H1 (cell line): ENCODE measurements around the gene DHPS. TPM values are rescaled to one million over a fixed set of nuclear protein-coding genes. Genes with fewer than 3 reads are reported as not detected.

ENCODE experiments used
- CTCF ChIA-PET: fragments of 300-600 bp; sonication (Branson Sonifier 250); formaldehyde crosslinking; loops from one replicate; lab custom pipeline; 2021; ENCODE audit not compliant: partially characterized antibody; lab: Charles Lee
- POLR2A ChIA-PET: fragments of 300-600 bp; sonication (Branson Sonifier 250); formaldehyde crosslinking; loops from one replicate; lab custom pipeline; 2021; ENCODE audit warnings: inconsistent platforms; ENCODE audit not compliant: partially characterized antibody; lab: Charles Lee
- DNase-seq, 2 experiments: peaks; one replicate each; pipeline versions ENCODE4 v3.0.0 to v3.0.0-alpha.2; 2010 to 2022; ENCODE audit warnings: low spot score in 2 of 2, low read depth in 1 of 2, mixed read lengths in 1 of 2
- FAIRE-seq: peaks from 2 replicates; lab custom pipeline; 2011; peaks lifted over from hg19 to GRCh38; lab: Jason Lieb, UNC
- H2AFZ ChIP-seq: 2 replicates; pipeline ENCODE4 v1.8.1; 2012; ENCODE audit warnings: low read length, inconsistent platforms
- H2AK5ac ChIP-seq: 2 replicates; pipeline ENCODE4 v1.6.1; 2013; ENCODE audit warnings: low read depth, low read length
- H2BK120ac ChIP-seq: replicated peaks from 2 replicates; pipeline ENCODE3; 2013; ENCODE audit warnings: low read depth, low read length, inconsistent platforms
- H2BK12ac ChIP-seq: 2 replicates; pipeline ENCODE4 v1.6.1; 2013; ENCODE audit warnings: low read depth, low read length
- H2BK15ac ChIP-seq: 2 replicates; pipeline ENCODE4 v1.6.1; 2013; ENCODE audit warnings: low read length
- H2BK20ac ChIP-seq: 2 replicates; pipeline ENCODE4 v1.6.1; 2013; ENCODE audit warnings: low read length
- H2BK5ac ChIP-seq: 2 replicates; pipeline ENCODE4 v1.6.1; 2013; ENCODE audit warnings: low read depth, low read length
- H3K14ac ChIP-seq: 2 replicates; pipeline ENCODE4 v1.6.1; 2013; ENCODE audit warnings: inconsistent platforms; ENCODE audit not compliant: insufficient read length
- H3K18ac ChIP-seq: 2 replicates; pipeline ENCODE4 v1.6.1; 2013; ENCODE audit warnings: low read length; ENCODE audit errors: extremely low read depth
- H3K23ac ChIP-seq: 2 replicates; pipeline ENCODE4 v1.6.1; 2013; ENCODE audit warnings: inconsistent platforms; ENCODE audit not compliant: insufficient read length
- H3K23me2 ChIP-seq: 2 replicates; pipeline ENCODE4 v1.6.1; 2013; ENCODE audit warnings: low read depth, low read length
- H3K27ac ChIP-seq: 2 replicates; pipeline ENCODE4 v1.6.1; 2011; ENCODE audit warnings: low read depth, low read length, inconsistent platforms
- H3K27me3 ChIP-seq, 4 experiments: replicated peaks in 1 of 4; 1 replicate in 1 of 4; 2 replicates in 3 of 4; pipeline versions ENCODE4 v1.6.1 to v1.8.1; 2011 to 2013; ENCODE audit warnings: low read length in 3 of 4, mild to moderate bottlenecking in 3 of 4, inconsistent platforms in 2 of 4, mixed read lengths in 2 of 4, moderate library complexity in 1 of 4; ENCODE audit not compliant: control insufficient read depth in 3 of 4, insufficient read depth in 3 of 4; ENCODE audit errors: extremely low read depth in 1 of 4
- H3K36me3 ChIP-seq, 4 experiments: 2 replicates each; pipeline versions ENCODE4 v1.6.1 to v1.8.1; 2011 to 2013; ENCODE audit warnings: mild to moderate bottlenecking in 4 of 4, low read length in 3 of 4, moderate library complexity in 2 of 4, control low read depth in 1 of 4, inconsistent platforms in 1 of 4; ENCODE audit not compliant: insufficient read depth in 4 of 4, control insufficient read depth in 2 of 4
- H3K4ac ChIP-seq: replicated peaks from 2 replicates; pipeline ENCODE3; 2013; ENCODE audit warnings: low read length, low read depth, mixed read lengths, inconsistent platforms; ENCODE audit not compliant: insufficient read length
- H3K4me1 ChIP-seq, 4 experiments: replicated peaks in 1 of 4; 1 replicate in 1 of 4; 2 replicates in 3 of 4; pipeline versions ENCODE4 v1.6.1 to v1.8.1; 2011 to 2013; ENCODE audit warnings: low read length in 3 of 4, inconsistent platforms in 2 of 4, mixed read lengths in 1 of 4; ENCODE audit not compliant: insufficient read depth in 4 of 4, control insufficient read depth in 3 of 4
- H3K4me2 ChIP-seq, 2 experiments: 2 replicates each; pipeline versions ENCODE4 v1.6.1 to v1.8.1; 2011 to 2013; ENCODE audit warnings: low read depth in 2 of 2, low read length in 2 of 2, control low read depth in 1 of 2, inconsistent platforms in 1 of 2, mild to moderate bottlenecking in 1 of 2; ENCODE audit not compliant: insufficient read depth in 1 of 2
- H3K4me3 ChIP-seq, 4 experiments: fragments of 200-600, 300-600 bp in 1 of 4; sonication (generic), shearing (Covaris generic), sonication (Bioruptor Twin) in 1 of 4; 2 replicates each; pipeline versions ENCODE4 v1.5.1 to v1.8.1; 2011 to 2016; ENCODE audit warnings: low read length in 4 of 4, low read depth in 3 of 4, control low read depth in 2 of 4, inconsistent platforms in 2 of 4, mild to moderate bottlenecking in 2 of 4, mixed read lengths in 1 of 4, moderate library complexity in 1 of 4; ENCODE audit not compliant: insufficient read depth in 2 of 4; ENCODE audit errors: extremely low read depth in 1 of 4
- H3K56ac ChIP-seq: replicated peaks from 2 replicates; pipeline ENCODE3; 2013; ENCODE audit warnings: low read depth, mild to moderate bottlenecking, mixed read lengths, low read length, inconsistent platforms; ENCODE audit not compliant: insufficient read length
- H3K79me1 ChIP-seq: 2 replicates; pipeline ENCODE4 v1.6.1; 2013; ENCODE audit warnings: low read depth, low read length, control low read depth
- H3K79me2 ChIP-seq, 2 experiments: 2 replicates each; pipeline versions ENCODE4 v1.6.1 to v1.8.1; 2012 to 2013; ENCODE audit warnings: low read length in 2 of 2, mild to moderate bottlenecking in 2 of 2, inconsistent platforms in 1 of 2; ENCODE audit not compliant: insufficient read depth in 2 of 2, control insufficient read depth in 1 of 2
- H3K9ac ChIP-seq, 4 experiments: replicated peaks in 1 of 4; 1 replicate in 1 of 4; 2 replicates in 3 of 4; pipeline versions ENCODE4 v1.6.1 to v1.8.1; 2011 to 2013; ENCODE audit warnings: low read depth in 3 of 4, low read length in 3 of 4, control low read depth in 2 of 4, mild to moderate bottlenecking in 2 of 4, moderate library complexity in 2 of 4, inconsistent platforms in 1 of 4; ENCODE audit errors: extremely low read depth in 1 of 4
- H3K9me3 ChIP-seq, 2 experiments: 2 replicates each; pipeline versions ENCODE4 v1.6.1 to v1.8.1; 2012 to 2013; ENCODE audit warnings: mild to moderate bottlenecking in 2 of 2, moderate library complexity in 2 of 2, control low read depth in 1 of 2, inconsistent platforms in 1 of 2, low read depth in 1 of 2, low read length in 1 of 2, mixed read lengths in 1 of 2; ENCODE audit not compliant: insufficient read depth in 2 of 2
- H4K20me1 ChIP-seq, 2 experiments: replicated peaks in 1 of 2; 2 replicates each; pipeline versions ENCODE3 to v1.8.1; 2011 to 2013; ENCODE audit warnings: inconsistent platforms in 2 of 2, low read length in 2 of 2, mild to moderate bottlenecking in 1 of 2; ENCODE audit not compliant: insufficient read depth in 2 of 2, control insufficient read depth in 1 of 2
- H4K5ac ChIP-seq: 2 replicates; pipeline ENCODE4 v1.6.1; 2013; ENCODE audit warnings: low read length, low read depth, mixed read lengths, inconsistent platforms; ENCODE audit not compliant: insufficient read length
- H4K8ac ChIP-seq: 2 replicates; pipeline ENCODE4 v1.8.0; 2013; ENCODE audit warnings: mild to moderate bottlenecking, moderate library complexity, low read length, inconsistent platforms; ENCODE audit not compliant: insufficient read depth; ENCODE audit errors: extremely low read depth
- H4K91ac ChIP-seq: replicated peaks from 2 replicates; pipeline ENCODE3; 2013; ENCODE audit warnings: low read length, mixed read lengths, inconsistent platforms; ENCODE audit not compliant: insufficient read length
- BRCA1 ChIP-seq: IDR thresholded peaks from 2 replicates; pipeline ENCODE4 v1.6.1; 2012; ENCODE audit warnings: low read depth, low read length, improper control_type of control experiment
- KDM4A ChIP-seq: IDR thresholded peaks from one replicate; pipeline ENCODE4 v1.7.1; 2012; ENCODE audit warnings: low read depth, mild to moderate bottlenecking, moderate library complexity, low read length, inconsistent platforms; ENCODE audit not compliant: severe bottlenecking
- POU5F1 ChIP-seq: IDR thresholded peaks from 2 replicates; pipeline ENCODE4 v1.6.1; 2011; ENCODE audit warnings: low read depth, mild to moderate bottlenecking, low read length, moderate library complexity
- SP4 ChIP-seq: IDR thresholded peaks from 2 replicates; pipeline ENCODE4 v1.6.1; 2012; ENCODE audit warnings: low read length, inconsistent platforms
- WGBS, 2 experiments: shearing (Covaris generic) in 1 of 2; methylation state at CpG; one replicate each; pipeline versions ENCODE4 v1.1.6 to v1.1.7; 2013 to 2015; ENCODE audit warnings: low lambda C conversion rate in 2 of 2, mixed read lengths in 2 of 2, inconsistent platforms in 1 of 2, low coverage in 1 of 2, missing lambda C conversion rate in 1 of 2; ENCODE audit not compliant: insufficient replicate concordance in 2 of 2, insufficient coverage in 1 of 2, insufficient read length in 1 of 2; ENCODE audit errors: extremely low coverage in 1 of 2, missing lambda C conversion rate in 1 of 2; 5-methylcytosine and 5-hydroxymethylcytosine counted together
- polyA plus RNA-seq, 7 experiments: library from polyadenylated mRNA; depleted of rRNA in 3 of 7; stranded (reverse) in 5 of 7; unstranded in 2 of 7; fragments of >200 nt in 5 of 7; fragments of 200-250 nt in 2 of 7; gene quantifications; 1 replicate in 5 of 7; 2 replicates in 1 of 7; 4 replicates in 1 of 7; pipeline versions ENCODE4 v1.2.1 to v1.2.3, GENCODE V29; 2011 to 2013; ENCODE audit warnings: missing spikeins in 2 of 7, mixed read lengths in 2 of 7
- total RNA-seq: library from RNA; stranded (reverse); fragmentation: NEBNext Ultra II Directional; extraction: Animal tissue kit (Norgen Biotek cat#: 25700); gene quantifications from 2 replicates; pipeline ENCODE4 v1.2.1, GENCODE V29; 2021

The DHPS gene
- total and polyA plus RNA-seq, 2 of the 8 experiments (the other 6 are each of a cell fraction or from before 2014, with no cell fraction given): 86.6 to 99.6 TPM

DNA sequence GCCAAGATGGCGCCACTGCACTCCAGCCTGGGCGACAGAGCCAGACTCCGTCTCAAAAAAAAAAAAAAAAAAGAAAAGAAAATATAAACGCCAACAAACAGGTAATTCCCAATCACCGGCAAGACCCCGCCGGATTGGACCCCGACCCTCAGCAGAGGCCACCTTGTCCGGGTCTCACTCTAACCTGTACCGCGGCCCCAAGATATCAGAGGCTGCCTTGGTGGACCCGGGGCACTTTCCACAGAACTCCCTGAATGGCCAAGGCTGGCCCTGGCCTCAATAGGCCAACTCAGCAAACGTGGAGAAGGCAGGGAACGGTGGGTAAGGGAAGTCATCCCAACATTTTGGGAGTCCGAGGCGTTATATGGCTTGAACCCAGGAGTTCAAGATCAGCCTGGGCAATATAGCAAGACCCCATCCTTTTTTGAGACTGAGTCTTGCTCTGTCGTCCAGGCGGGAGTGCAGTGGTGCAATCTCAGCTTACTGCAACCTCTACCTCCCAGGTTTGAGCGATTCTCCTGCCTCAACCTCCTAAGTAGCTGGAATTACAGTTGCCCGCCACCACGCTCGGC is 43.0 kb downstream of the DHPS start:
- H3K9me3 ChIP-seq: no peaks in the 10 kb centered on the region
- no peak overlapping the region for H2BK20ac ChIP-seq
- no peak overlapping the region for H3K14ac ChIP-seq
- no peaks in the 10 kb centered on the region for H3K27me3 ChIP-seq
- no peak overlapping the region for H2AFZ ChIP-seq
- no peak overlapping the region for H3K27ac ChIP-seq
- TF ChIP-seq KDM4A: no peak
- TF ChIP-seq BRCA1: no peak
- TF ChIP-seq POU5F1: no peak
- no peak for TF ChIP-seq SP4
- TF ChIP-seq, all 59 proteins: peak for 0
- no peak overlapping the region for H3K4ac ChIP-seq
- CTCF ChIA-PET: interaction anchor here (0.6 to 2.5 kb wide), 5 partner anchors 8 to 157 kb away, joined by 3 to 14 read pairs (median 6); partner anchors contain the start of genes ZNF490 and ZNF791
- H3K4me2 ChIP-seq: no peak overlapping the region
- FAIRE-seq (no peak), DNase-seq (no peak)
- WGBS, 2 experiments: 93% methylated on average over 19 of the region's 22 CpGs; no CpG with 5 or more reads in 1 of the 2 experiments
- H2BK12ac ChIP-seq: no peak overlapping the region
- H2BK5ac ChIP-seq: no peak overlapping the region
- no peaks in the 10 kb centered on the region; a peak in 2 of 7 replicates for H3K4me1 ChIP-seq
- no peaks in the 10 kb centered on the region for H3K79me2 ChIP-seq
- H2BK15ac ChIP-seq: no peak overlapping the region
- no peak overlapping the region for H4K5ac ChIP-seq
- H3K36me3 ChIP-seq: no peaks in the 10 kb centered on the region
- H3K79me1 ChIP-seq: no peaks in the 10 kb centered on the region
- no peak overlapping the region for H3K23ac ChIP-seq
- no peak overlapping the region for H3K56ac ChIP-seq
- H2AK5ac ChIP-seq: no peak overlapping the region
- H2BK120ac ChIP-seq: no peak overlapping the region
- H4K20me1 ChIP-seq: no peaks in the 10 kb centered on the region
- no peak overlapping the region for H3K9ac ChIP-seq
- H4K8ac ChIP-seq: no peak overlapping the region
- no peak overlapping the region for H3K4me3 ChIP-seq
- no peak overlapping the region for H3K18ac ChIP-seq
- H4K91ac ChIP-seq: no peak overlapping the region
- POLR2A ChIA-PET: no interaction called here
- H3K23me2 ChIP-seq: peaks cover 1% of the 10 kb centered on the region; the same call in 1 of the 2 replicates
